Endodermal cell (in vitro differentiated cells): ENCODE data around the gene DIRAS2. TPM values are rescaled to one million over a fixed set of nuclear protein-coding genes. Genes with fewer than 3 reads are reported as not detected.

ENCODE experiments used
- DNase-seq: peaks from one replicate; pipeline ENCODE4 v3.0.0-alpha.2; 2017
- H3K27ac ChIP-seq: 2 replicates; pipeline ENCODE4 v1.5.1; 2013; ENCODE audit warnings: mild to moderate bottlenecking, low read depth, low read length, moderate library complexity
- H3K27me3 ChIP-seq: 2 replicates; pipeline ENCODE4 v1.6.1; 2013; ENCODE audit warnings: mild to moderate bottlenecking, low read length, moderate library complexity; ENCODE audit not compliant: insufficient read depth, control insufficient read depth, poor library complexity, severe bottlenecking
- H3K36me3 ChIP-seq: 2 replicates; pipeline ENCODE4 v1.7.0; 2013; ENCODE audit warnings: mild to moderate bottlenecking, low read length, moderate library complexity; ENCODE audit not compliant: control insufficient read depth, insufficient read depth
- H3K4me1 ChIP-seq: one replicate; pipeline ENCODE4 v1.7.0; 2013; ENCODE audit warnings: low read length; ENCODE audit not compliant: control insufficient read depth, insufficient read depth
- H3K4me3 ChIP-seq: 2 replicates; pipeline ENCODE4 v1.5.1; 2013; ENCODE audit warnings: mild to moderate bottlenecking, low read length, moderate library complexity
- H3K9ac ChIP-seq: 2 replicates; pipeline ENCODE4 v1.6.1; 2013; ENCODE audit warnings: mild to moderate bottlenecking, low read length, moderate library complexity; ENCODE audit not compliant: poor library complexity, severe bottlenecking; ENCODE audit errors: extremely low read depth
- H3K9me3 ChIP-seq: 2 replicates; pipeline ENCODE4 v1.6.1; 2013; ENCODE audit warnings: mild to moderate bottlenecking, low read length, moderate library complexity; ENCODE audit not compliant: control insufficient read depth
- H3K27ac Mint-ChIP-seq: 2 replicates; pipeline ENCODE4 v1.8.0; 2020; ENCODE audit warnings: mixed read lengths
- H3K27me3 Mint-ChIP-seq: 2 replicates; pipeline ENCODE4 v1.8.0; 2021; ENCODE audit warnings: mild to moderate bottlenecking, mixed read lengths; ENCODE audit not compliant: insufficient read depth
- H3K36me3 Mint-ChIP-seq: 2 replicates; pipeline ENCODE4 v1.8.0; 2020; ENCODE audit warnings: low read depth, mixed read lengths
- H3K4me1 Mint-ChIP-seq: 2 replicates; pipeline ENCODE4 v1.8.0; 2020; ENCODE audit warnings: mixed read lengths
- H3K4me3 Mint-ChIP-seq: 2 replicates; pipeline ENCODE4 v1.8.0; 2020; ENCODE audit warnings: mild to moderate bottlenecking, moderate library complexity, mixed read lengths
- H3K9me3 Mint-ChIP-seq: 2 replicates; pipeline ENCODE4 v1.8.0; 2020; ENCODE audit warnings: mild to moderate bottlenecking, mixed read lengths
- WGBS, 2 experiments: methylation state at CpG; one replicate each; pipeline versions ENCODE4 v1.1.5 to v1.1.7; 2013; ENCODE audit warnings: missing lambda C conversion rate in 2 of 2, mixed read lengths in 1 of 2; ENCODE audit not compliant: insufficient coverage in 1 of 2, insufficient read length in 1 of 2; 5-methylcytosine and 5-hydroxymethylcytosine counted together
- long read RNA-seq, 4 experiments: library from polyadenylated mRNA in 2 of 4; library from RNA in 1 of 4; library from capped mRNA in 1 of 4; stranded (forward) in 3 of 4; unstranded in 1 of 4; transcript quantifications; one replicate each; pipeline ENCODE4 v2.0.0, GENCODE V29; 2020 to 2021; ENCODE audit warnings: inconsistent platforms in 1 of 4
- polyA plus RNA-seq, 2 experiments: library from polyadenylated mRNA; stranded (reverse); fragments of 50-300 nt; gene quantifications; one replicate each; pipeline ENCODE4 v1.2.3, GENCODE V29; 2013
- total RNA-seq, 2 donors: library from RNA; stranded (reverse); fragmentation: NEBNext Ultra II Directional in 1 of 2; extraction: Animal tissue kit (Norgen Biotek cat#: 25700) in 1 of 2; gene quantifications; 2 replicates in 1 of 2; 3 replicates in 1 of 2; pipeline ENCODE4 v1.2.1, GENCODE V29; 2021
- TF ChIP-seq, protein P1 (sequence below): fragments of 200-600 bp; sonication (generic); conservative IDR thresholded peaks from 2 replicates; pipeline ENCODE4 v1.5.0; 2021; ENCODE audit warnings: antibody characterized with exemption, mild to moderate bottlenecking

Gene DIRAS2, protein sequence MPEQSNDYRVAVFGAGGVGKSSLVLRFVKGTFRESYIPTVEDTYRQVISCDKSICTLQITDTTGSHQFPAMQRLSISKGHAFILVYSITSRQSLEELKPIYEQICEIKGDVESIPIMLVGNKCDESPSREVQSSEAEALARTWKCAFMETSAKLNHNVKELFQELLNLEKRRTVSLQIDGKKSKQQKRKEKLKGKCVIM
- under 1 TPM in 1 of 2 donors, not detected in 1; 0.07 TPM for total RNA-seq
- polyA plus RNA-seq (2013, experiment 1 of 2), result 1.1 TPM
- 1.7 TPM for polyA plus RNA-seq (2013, experiment 2 of 2)
- long read RNA-seq, experiment 1, result 0 reads
- long read RNA-seq, experiment 2, result 0 reads
- long read RNA-seq, experiment 3, result 0 reads
- long read RNA-seq, experiment 4, result 0 reads

DNA sequence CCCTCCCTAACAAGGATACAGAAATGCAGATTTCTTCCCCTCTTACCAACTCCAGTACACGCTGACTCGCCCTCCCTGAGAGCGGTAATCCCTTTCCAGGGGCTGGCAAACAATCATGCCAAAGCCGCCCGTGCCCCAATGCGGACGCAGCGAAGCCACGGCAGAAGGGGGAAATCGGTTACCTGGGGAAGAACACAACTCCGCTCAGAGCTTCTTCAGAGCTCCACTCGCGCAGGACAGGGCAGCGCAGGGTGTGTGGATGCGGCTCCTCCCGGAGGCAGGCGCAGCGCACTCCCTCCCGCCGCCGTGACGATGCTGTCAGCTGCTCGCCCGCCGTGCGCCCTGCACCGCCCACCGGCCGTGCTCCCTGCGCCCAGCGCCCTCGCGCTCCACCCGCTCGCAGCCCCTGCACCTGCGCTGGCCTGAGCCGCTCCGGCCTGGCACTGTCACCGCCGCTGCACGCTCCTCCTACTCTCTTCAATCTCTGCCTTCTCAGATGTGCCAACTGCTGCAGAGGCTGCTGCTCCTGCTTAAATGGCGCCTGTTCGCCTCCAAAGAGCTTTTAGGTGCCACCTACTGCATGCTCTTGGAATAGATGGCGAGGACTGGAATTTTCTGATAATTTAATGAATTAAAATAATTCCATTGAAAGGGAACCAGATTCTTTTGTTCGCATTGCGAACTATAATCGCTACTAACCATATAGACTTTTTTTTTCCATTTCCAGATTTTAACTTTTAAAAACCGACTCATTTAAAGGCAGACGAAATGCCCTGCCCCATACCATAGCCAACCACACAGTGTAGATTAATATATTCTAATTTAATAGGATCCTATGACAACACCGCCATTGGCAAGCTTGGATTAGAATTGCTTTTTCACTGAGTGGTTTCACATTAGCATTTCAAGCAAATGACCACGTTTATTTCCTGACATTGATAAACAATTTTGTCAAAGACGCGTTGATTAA is at the start of gene DIRAS2:
Gene DIRAS2, minus strand, starts transcription at position 255 of the 970 bp plus-strand sequence. CDS start 28,997 bp downstream, outside the sequence.
- Mint-ChIP-seq H3K9me3 (no peaks in the 10 kb centered on the region), H3K36me3 (no peaks in the 10 kb centered on the region), H3K27ac (no peak within 1 kb of the TSS), H3K4me1 (peaks cover 8% of the 10 kb centered on the region), H3K4me3 (peak within 1 kb of the TSS; percentile 65), H3K27me3 (peaks cover 87% of the 10 kb centered on the region)
- Histone ChIP-seq H3K36me3 (no peaks in the 10 kb centered on the region), H3K9ac (no peak within 1 kb of the TSS), H3K9me3 (no peaks in the 10 kb centered on the region), H3K27me3 (peaks cover 47% of the 10 kb centered on the region), H3K4me3 (peak within 1 kb of the TSS; percentile 82), H3K4me1 (no peaks in the 10 kb centered on the region), H3K27ac (no peak within 1 kb of the TSS)
- 8 to 17% methylated on average over 14 to 53 of the region's 53 CpGs for WGBS, 2 experiments
- TF ChIP-seq, protein P1, sequence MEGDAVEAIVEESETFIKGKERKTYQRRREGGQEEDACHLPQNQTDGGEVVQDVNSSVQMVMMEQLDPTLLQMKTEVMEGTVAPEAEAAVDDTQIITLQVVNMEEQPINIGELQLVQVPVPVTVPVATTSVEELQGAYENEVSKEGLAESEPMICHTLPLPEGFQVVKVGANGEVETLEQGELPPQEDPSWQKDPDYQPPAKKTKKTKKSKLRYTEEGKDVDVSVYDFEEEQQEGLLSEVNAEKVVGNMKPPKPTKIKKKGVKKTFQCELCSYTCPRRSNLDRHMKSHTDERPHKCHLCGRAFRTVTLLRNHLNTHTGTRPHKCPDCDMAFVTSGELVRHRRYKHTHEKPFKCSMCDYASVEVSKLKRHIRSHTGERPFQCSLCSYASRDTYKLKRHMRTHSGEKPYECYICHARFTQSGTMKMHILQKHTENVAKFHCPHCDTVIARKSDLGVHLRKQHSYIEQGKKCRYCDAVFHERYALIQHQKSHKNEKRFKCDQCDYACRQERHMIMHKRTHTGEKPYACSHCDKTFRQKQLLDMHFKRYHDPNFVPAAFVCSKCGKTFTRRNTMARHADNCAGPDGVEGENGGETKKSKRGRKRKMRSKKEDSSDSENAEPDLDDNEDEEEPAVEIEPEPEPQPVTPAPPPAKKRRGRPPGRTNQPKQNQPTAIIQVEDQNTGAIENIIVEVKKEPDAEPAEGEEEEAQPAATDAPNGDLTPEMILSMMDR, result peak; percentile 76
- DNase-seq, result peak; percentile 89

DNA sequence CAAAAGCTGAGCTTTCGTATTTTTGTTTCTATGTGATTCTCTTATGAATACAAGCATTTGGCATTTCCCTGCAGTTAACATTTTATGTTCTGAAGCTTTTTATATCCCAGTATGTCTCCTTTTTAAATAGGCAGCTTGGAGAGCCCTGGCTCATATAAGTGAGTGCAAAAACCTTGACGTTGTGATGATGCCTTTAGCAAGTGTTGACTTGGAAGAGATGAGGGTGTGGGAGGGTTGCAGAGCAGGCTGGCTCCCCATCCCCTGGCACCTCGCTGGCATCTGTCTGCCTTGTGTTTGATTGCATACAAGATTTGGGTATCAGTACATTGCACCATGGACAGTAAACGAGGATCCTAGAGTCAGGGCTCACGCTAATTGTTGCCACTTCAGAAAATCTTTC is 42.1 kb upstream of the DIRAS2 start:
- Mint-ChIP-seq H3K27me3 (peaks cover 29% of the 10 kb centered on the region), H3K9me3 (peaks cover 50% of the 10 kb centered on the region), H3K4me3 (no peak overlapping the region), H3K27ac (no peak overlapping the region), H3K36me3 (no peaks in the 10 kb centered on the region), H3K4me1 (peaks cover 23% of the 10 kb centered on the region)
- Histone ChIP-seq H3K9me3 (peaks cover 24% of the 10 kb centered on the region), H3K9ac (no peak overlapping the region), H3K27me3 (no peaks in the 10 kb centered on the region), H3K4me1 (no peaks in the 10 kb centered on the region), H3K27ac (no peak overlapping the region), H3K4me3 (no peak overlapping the region), H3K36me3 (no peaks in the 10 kb centered on the region)
- TF ChIP-seq, protein P1, result no peak
- DNase-seq, result no peak
- 90 to 95% methylated on average over 3 to 5 of the region's 5 CpGs for WGBS, 2 experiments

GRCh38 chr9:90684106-90684505 is 41.5 kb upstream of the DIRAS2 start:
- H3K9me3 Mint-ChIP-seq, result peaks cover 54% of the 10 kb centered on the region
- peaks cover 24% of the 10 kb centered on the region for H3K4me1 Mint-ChIP-seq
- no peaks in the 10 kb centered on the region for H3K4me1 ChIP-seq
- H3K4me3 ChIP-seq, result no peak overlapping the region
- H3K27me3 Mint-ChIP-seq, result peaks cover 29% of the 10 kb centered on the region
- H3K9me3 ChIP-seq, result peaks cover 30% of the 10 kb centered on the region
- H3K4me3 Mint-ChIP-seq, result no peak overlapping the region
- H3K36me3 ChIP-seq, result no peaks in the 10 kb centered on the region
- H3K27ac ChIP-seq, result no peak overlapping the region
- no peak for DNase-seq
- TF ChIP-seq, protein P1, result no peak
- no peaks in the 10 kb centered on the region for H3K27me3 ChIP-seq
- no peak overlapping the region for H3K27ac Mint-ChIP-seq
- no peak overlapping the region for H3K9ac ChIP-seq
- no peaks in the 10 kb centered on the region for H3K36me3 Mint-ChIP-seq
- 93% methylated on average over 1 of the region's 1 CpG; no CpG with 5 or more reads in 1 of the 2 experiments for WGBS, 2 experiments
